ENCODE results near the gene DGLUCY.

The DGLUCY gene

DNA sequence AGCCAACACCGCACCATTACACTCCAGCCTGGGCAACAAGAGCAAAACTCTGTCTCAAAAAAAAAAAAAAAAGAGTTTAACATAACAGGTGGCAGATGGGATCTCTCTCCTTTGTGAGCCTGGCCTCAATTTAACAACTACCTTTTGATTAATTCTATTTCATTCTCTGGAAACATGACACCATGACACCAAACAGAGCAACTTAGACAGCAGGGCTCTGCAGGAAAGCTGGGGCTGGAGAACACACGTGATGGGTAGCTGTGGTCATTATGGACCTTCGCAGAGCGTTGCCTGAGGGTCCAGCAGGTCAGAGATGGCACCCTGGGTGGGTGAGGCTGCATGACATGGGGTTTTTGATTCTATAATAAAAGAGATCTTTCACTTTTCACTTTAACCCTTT, 1.7 kb upstream of the DGLUCY start:
- no peaks in the 10 kb centered on the region for H4K20me1 ChIP-seq (ENCODE audit: insufficient read depth, low read length, poor library complexity, severe bottlenecking)
- H3K9me3 ChIP-seq (ENCODE audit: insufficient read depth, low read depth, low read length): no peaks in the 10 kb centered on the region
- no peaks in the 10 kb centered on the region for H3K9me2 ChIP-seq (replicated peaks; ENCODE audit: low read depth, low read length)
- H3K79me2 ChIP-seq (ENCODE audit: insufficient read depth, low read length): peaks cover 27% of the 10 kb centered on the region
- no peak overlapping the region for H2AFZ ChIP-seq (ENCODE audit: low read length)
- no peaks in the 10 kb centered on the region for H3K27me3 ChIP-seq (ENCODE audit: insufficient read depth, low read length, poor library complexity, severe bottlenecking)
- H3F3A ChIP-seq (ENCODE audit: low read depth): peaks cover 5% of the 10 kb centered on the region
- peaks cover 40% of the 10 kb centered on the region for H3K4me1 ChIP-seq (ENCODE audit: insufficient read depth, low read length, poor library complexity, severe bottlenecking)
- no peak overlapping the region for H3K9ac ChIP-seq (ENCODE audit: low read depth, low read length, poor library complexity, severe bottlenecking)
- H3K4me2 ChIP-seq (ENCODE audit: low read depth, low read length, poor library complexity, severe bottlenecking): no peak overlapping the region
- no peak overlapping the region for H3K4me3 ChIP-seq (ENCODE audit: low read length, poor library complexity, severe bottlenecking)
- H3K36me3 ChIP-seq (ENCODE audit: insufficient read depth, low read length): no peaks in the 10 kb centered on the region
- no peak for TF ChIP-seq CTCF (conservative IDR thresholded peaks at IDR 0.05; ENCODE audit: low read length)
- no peak for TF ChIP-seq EZH2phosphoT487 (IDR thresholded peaks at IDR 0.05; ENCODE audit: borderline replicate concordance)

- Histone ChIP-seq H3K9me3 (ENCODE audit: insufficient read depth, low read depth, low read length) (no peaks in the 10 kb centered on the region), H3F3A (ENCODE audit: low read depth) (peaks cover 5% of the 10 kb centered on the region), H3K4me2 (ENCODE audit: low read depth, low read length, poor library complexity, severe bottlenecking) (peak overlapping the region; percentile 82), H3K4me1 (ENCODE audit: insufficient read depth, low read length, poor library complexity, severe bottlenecking) (peaks cover 40% of the 10 kb centered on the region), H2AFZ (ENCODE audit: low read length) (peak overlapping the region; percentile 81), H3K4me3 (ENCODE audit: low read length, poor library complexity, severe bottlenecking) (peak overlapping the region; percentile 99), H4K20me1 (ENCODE audit: insufficient read depth, low read length, poor library complexity, severe bottlenecking) (no peaks in the 10 kb centered on the region), H3K9me2 (replicated peaks; ENCODE audit: low read depth, low read length) (no peaks in the 10 kb centered on the region), H3K27me3 (ENCODE audit: insufficient read depth, low read length, poor library complexity, severe bottlenecking) (no peaks in the 10 kb centered on the region), H3K79me2 (ENCODE audit: insufficient read depth, low read length) (peaks cover 48% of the 10 kb centered on the region), H3K9ac (ENCODE audit: low read depth, low read length, poor library complexity, severe bottlenecking) (peak overlapping the region; percentile 98), H3K36me3 (ENCODE audit: insufficient read depth, low read length) (no peaks in the 10 kb centered on the region)
- TF ChIP-seq EZH2phosphoT487 (IDR thresholded peaks at IDR 0.05; ENCODE audit: borderline replicate concordance): no peak
- TF ChIP-seq CTCF (conservative IDR thresholded peaks at IDR 0.05; ENCODE audit: low read length): no peak
Measured at GRCh38 chr14:91114079-91115065, 499 bp downstream of the DGLUCY start.

DNA sequence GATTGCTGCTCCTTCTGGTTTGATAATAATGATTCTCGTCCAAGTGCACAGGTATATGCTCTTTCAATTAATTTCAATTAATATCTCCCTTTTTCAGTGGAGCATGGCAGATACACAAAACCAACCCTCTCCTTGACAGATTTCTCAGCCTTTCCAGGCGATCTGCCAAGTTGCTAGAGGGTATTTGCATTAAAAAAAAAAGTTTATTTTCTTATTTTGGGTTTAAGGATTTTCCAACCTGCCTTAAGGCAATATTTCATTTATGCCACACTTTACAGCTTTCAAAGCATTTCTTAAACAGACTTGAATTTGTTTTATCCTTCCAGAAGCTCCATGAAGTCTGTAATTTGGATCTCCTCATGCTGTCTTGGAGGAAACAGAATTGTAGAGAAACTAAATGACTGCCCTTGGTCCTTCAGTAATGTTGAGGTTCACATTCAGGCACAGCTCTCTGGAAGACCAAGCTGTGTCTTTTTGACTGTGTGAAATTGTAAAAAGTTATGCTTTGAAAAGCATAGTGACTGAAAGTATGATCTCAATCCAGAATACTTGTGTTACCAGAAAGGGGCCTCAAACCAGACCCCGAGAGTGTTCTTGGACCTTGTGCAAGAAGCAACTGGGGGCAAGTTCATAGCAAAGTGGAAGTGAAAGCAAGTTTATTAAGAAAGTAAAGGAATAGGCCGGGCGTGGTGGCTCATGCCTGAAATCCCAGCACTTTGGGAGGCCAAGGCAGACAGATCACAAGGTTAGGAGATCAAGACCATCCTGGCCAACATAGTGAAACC, 2.3 kb downstream of the DGLUCY start:
- peaks cover 32% of the 10 kb centered on the region for H3K4me1 ChIP-seq (ENCODE audit: insufficient read depth, low read length, poor library complexity, severe bottlenecking)
- peak overlapping the region; percentile 82 for H3K4me2 ChIP-seq (ENCODE audit: low read depth, low read length, poor library complexity, severe bottlenecking)
- TF ChIP-seq CTCF (conservative IDR thresholded peaks at IDR 0.05; ENCODE audit: low read length): no peak
- no peak for TF ChIP-seq EZH2phosphoT487 (IDR thresholded peaks at IDR 0.05; ENCODE audit: borderline replicate concordance)
- no peaks in the 10 kb centered on the region for H4K20me1 ChIP-seq (ENCODE audit: insufficient read depth, low read length, poor library complexity, severe bottlenecking)
- H3F3A ChIP-seq (ENCODE audit: low read depth): peaks cover 5% of the 10 kb centered on the region
- peak overlapping the region; percentile 99 for H3K4me3 ChIP-seq (ENCODE audit: low read length, poor library complexity, severe bottlenecking)
- H2AFZ ChIP-seq (ENCODE audit: low read length): no peak overlapping the region
- H3K27me3 ChIP-seq (ENCODE audit: insufficient read depth, low read length, poor library complexity, severe bottlenecking): no peaks in the 10 kb centered on the region
- no peaks in the 10 kb centered on the region for H3K36me3 ChIP-seq (ENCODE audit: insufficient read depth, low read length)
- H3K9me3 ChIP-seq (ENCODE audit: insufficient read depth, low read depth, low read length): no peaks in the 10 kb centered on the region
- peaks cover 66% of the 10 kb centered on the region for H3K79me2 ChIP-seq (ENCODE audit: insufficient read depth, low read length)
- H3K9me2 ChIP-seq (replicated peaks; ENCODE audit: low read depth, low read length): no peaks in the 10 kb centered on the region
- H3K9ac ChIP-seq (ENCODE audit: low read depth, low read length, poor library complexity, severe bottlenecking): peak overlapping the region; percentile 98
